ENCODE results near the gene DAP.
"Not testable (repeated sequence)": the region's sequence is repeated elsewhere in the genome, so short reads cannot be mapped to it uniquely, and the experiment has no call there.

Gene DAP
- total RNA-seq: 22.1 reads per million, percentile 49 among the genes with 10 or more reads in this experiment

GRCh38 chr5:10761185-10761932, at the start of gene DAP:
DAP (minus strand) TSS chr5:10761234; CDS start chr5:10761068, 166 bp downstream.
- peak; percentile 87 for DNase-seq

- DNase-seq: no peak
Observed at GRCh38 chr5:10808347-10809226, 47.6 kb upstream of the DAP start.

- DNase-seq: no peak
Observed at GRCh38 chr5:10801931-10802666, 41.1 kb upstream of the DAP start.

GRCh38 chr5:10800852-10801251, 39.8 kb upstream of the DAP start:
- no peak for DNase-seq

- DNase-seq: no peak
Observed at GRCh38 chr5:10797261-10797660, 36.2 kb upstream of the DAP start.

GRCh38 chr5:10793785-10794184, 32.8 kb upstream of the DAP start:
- DNase-seq: no peak

- no peak for DNase-seq
Observed at GRCh38 chr5:10792336-10792735, 31.3 kb upstream of the DAP start.

GRCh38 chr5:10789726-10790125, 28.7 kb upstream of the DAP start:
- DNase-seq: no peak

- no peak for DNase-seq
Observed at GRCh38 chr5:10789021-10789420, 28.0 kb upstream of the DAP start.

GRCh38 chr5:10788358-10788757, 27.3 kb upstream of the DAP start:
- no peak for DNase-seq

- no peak for DNase-seq
Observed at GRCh38 chr5:10786835-10787234, 25.8 kb upstream of the DAP start.

GRCh38 chr5:10780208-10780607, 19.2 kb upstream of the DAP start:
- not testable (repeated sequence) for DNase-seq

GRCh38 chr5:10779592-10779991, 18.6 kb upstream of the DAP start:
- no peak for DNase-seq

- no peak for DNase-seq
Observed at GRCh38 chr5:10778179-10778910, 17.3 kb upstream of the DAP start.

- DNase-seq: no peak
Observed at GRCh38 chr5:10775646-10776045, 14.6 kb upstream of the DAP start.

GRCh38 chr5:10772901-10773585, 12.0 kb upstream of the DAP start:
- no peak for DNase-seq

GRCh38 chr5:10768328-10768899, 7.4 kb upstream of the DAP start:
- DNase-seq: no peak

GRCh38 chr5:10762776-10763500, 1.9 kb upstream of the DAP start:
- no peak for DNase-seq

- DNase-seq: no peak
Observed at GRCh38 chr5:10761933-10762775, 1.1 kb upstream of the DAP start.

- DNase-seq: no peak
Observed at GRCh38 chr5:10760921-10761184, 181 bp downstream of the DAP start.

Data from effector CD4-positive, alpha-beta T cell (primary cell).